ENCODE measurements around the gene TMPRSS3.

Gene TMPRSS3

DNA sequence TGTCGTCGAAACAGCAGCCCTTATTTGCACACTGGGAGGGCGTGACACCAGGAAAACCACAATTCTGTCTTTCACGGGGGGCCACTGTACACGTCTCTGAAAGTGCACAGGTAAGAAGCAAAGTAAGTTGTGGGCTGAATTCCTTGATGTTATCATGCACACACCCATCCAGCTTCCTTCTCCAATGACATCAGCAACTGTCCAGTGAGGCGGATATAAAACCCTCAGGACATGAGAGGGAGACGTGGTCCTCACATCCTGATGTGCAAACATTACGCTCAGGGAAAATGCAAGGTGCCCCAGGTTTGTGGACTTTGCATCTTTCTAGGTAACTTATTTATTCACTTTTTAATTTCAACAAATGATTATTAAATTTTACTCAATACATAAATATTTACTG lies 32.5 kb downstream of the TMPRSS3 start:
- no peak overlapping the region for H3K4me3 ChIP-seq (ENCODE audit: low read depth, low read length)
- DNase-seq (ENCODE audit: low read depth) = no peak
- TF ChIP-seq, protein P1, sequence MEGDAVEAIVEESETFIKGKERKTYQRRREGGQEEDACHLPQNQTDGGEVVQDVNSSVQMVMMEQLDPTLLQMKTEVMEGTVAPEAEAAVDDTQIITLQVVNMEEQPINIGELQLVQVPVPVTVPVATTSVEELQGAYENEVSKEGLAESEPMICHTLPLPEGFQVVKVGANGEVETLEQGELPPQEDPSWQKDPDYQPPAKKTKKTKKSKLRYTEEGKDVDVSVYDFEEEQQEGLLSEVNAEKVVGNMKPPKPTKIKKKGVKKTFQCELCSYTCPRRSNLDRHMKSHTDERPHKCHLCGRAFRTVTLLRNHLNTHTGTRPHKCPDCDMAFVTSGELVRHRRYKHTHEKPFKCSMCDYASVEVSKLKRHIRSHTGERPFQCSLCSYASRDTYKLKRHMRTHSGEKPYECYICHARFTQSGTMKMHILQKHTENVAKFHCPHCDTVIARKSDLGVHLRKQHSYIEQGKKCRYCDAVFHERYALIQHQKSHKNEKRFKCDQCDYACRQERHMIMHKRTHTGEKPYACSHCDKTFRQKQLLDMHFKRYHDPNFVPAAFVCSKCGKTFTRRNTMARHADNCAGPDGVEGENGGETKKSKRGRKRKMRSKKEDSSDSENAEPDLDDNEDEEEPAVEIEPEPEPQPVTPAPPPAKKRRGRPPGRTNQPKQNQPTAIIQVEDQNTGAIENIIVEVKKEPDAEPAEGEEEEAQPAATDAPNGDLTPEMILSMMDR (IDR thresholded peaks at IDR 0.05; ENCODE audit: insufficient read depth, low read depth, low read length, missing control alignments) = no peak

DNA sequence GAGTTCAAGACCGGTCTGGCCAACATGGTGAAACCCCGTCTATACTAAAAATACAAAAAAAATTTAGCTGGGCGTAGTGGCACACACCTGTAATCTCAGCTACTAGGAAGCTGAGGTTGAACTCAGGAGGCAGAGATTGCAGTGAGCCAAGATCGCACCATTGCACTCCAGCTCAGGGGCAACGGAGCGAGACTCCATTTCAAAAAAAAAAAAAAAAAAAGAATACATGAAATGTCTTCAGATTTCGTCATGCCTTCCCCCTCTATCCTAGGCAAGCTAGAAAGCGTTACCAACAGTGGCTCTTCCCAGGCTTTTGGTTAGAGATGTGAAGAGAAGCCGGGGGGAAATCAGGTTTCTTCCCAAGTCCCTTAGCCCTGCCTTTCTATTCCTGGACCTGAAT lies 33.2 kb downstream of the TMPRSS3 start:
- no peak overlapping the region for H3K4me3 ChIP-seq (ENCODE audit: low read depth, low read length)
- TF ChIP-seq, protein P1 (IDR thresholded peaks at IDR 0.05; ENCODE audit: insufficient read depth, low read depth, low read length, missing control alignments) = no peak
- peak; percentile 41 for DNase-seq (ENCODE audit: low read depth)

GRCh38 chr21:42362198-42362597 lies 33.7 kb downstream of the TMPRSS3 start:
- H3K4me3 ChIP-seq (ENCODE audit: low read depth, low read length) = no peak overlapping the region
- no peak for DNase-seq (ENCODE audit: low read depth)

DNA sequence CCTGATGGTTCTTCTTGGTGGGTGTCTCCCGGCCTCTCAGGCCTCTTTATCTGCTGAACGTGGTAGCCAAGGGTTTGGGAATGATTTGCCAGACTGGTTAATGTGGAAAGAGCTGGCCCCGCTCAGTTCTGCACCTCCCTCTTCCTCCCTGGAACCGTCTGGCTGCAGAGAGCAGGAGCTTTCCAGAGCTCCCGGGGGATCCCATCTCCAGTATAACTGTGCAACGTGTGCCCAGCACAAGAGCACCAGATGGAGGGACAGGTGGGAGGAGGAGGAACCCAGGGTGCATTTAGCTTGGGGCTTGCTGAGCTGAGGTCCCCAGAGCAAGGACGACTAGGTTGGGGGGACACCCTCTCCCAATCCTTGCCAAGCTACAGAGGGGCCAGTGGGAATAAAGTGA lies 34.6 kb downstream of the TMPRSS3 start:
- TF ChIP-seq, protein P1 (IDR thresholded peaks at IDR 0.05; ENCODE audit: insufficient read depth, low read depth, low read length, missing control alignments) = no peak
- no peak overlapping the region for H3K4me3 ChIP-seq (ENCODE audit: low read depth, low read length)
- DNase-seq (ENCODE audit: low read depth) = no peak

More at GRCh38 chr21:42362198-42362597, 33.7 kb downstream of the TMPRSS3 start:
- TF ChIP-seq, protein P1 (IDR thresholded peaks at IDR 0.05; ENCODE audit: insufficient read depth, low read depth, low read length, missing control alignments) = no peak

DNA sequence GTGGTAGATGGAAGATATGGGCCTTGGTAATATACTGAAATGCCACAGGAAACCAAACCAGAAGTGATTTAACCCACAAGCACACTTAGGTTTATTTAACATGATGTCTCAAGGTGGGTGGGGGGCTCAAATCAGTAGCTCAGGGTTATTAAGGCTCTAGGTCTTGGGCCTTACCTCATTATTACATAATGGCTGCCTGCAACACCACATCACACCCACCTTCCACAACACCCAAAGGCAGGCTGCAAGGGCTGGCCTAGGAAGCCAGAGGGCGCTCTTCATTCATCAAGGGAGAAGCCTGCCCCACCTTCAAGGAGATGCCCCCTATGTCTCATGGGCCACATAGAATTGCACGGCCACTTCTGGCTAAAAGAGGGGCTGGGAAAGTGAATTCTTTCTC lies 35.5 kb downstream of the TMPRSS3 start:
- H3K4me3 ChIP-seq (ENCODE audit: low read depth, low read length) = no peak overlapping the region
- TF ChIP-seq, protein P1 (IDR thresholded peaks at IDR 0.05; ENCODE audit: insufficient read depth, low read depth, low read length, missing control alignments) = no peak
- peak; percentile 19 for DNase-seq (ENCODE audit: low read depth)

DNA sequence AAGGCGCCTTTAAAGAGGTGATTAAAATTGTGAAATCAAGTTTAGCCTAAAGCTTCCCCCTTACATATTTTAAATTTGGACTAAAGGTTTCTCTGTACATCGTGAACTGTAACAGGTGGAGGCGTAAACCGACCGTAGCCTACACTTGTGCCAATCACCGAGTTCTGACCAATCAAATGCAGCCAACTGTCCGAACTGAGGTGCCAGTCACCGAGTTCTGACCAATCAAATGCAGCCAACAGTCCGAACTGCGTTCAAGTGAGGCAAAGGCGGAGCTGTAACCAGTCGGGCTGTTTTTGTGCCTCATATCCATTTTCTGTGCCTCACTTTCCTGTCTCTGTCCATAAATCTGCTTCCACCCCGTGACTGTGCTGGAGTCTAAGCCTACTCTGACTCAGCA lies 36.9 kb downstream of the TMPRSS3 start:
- H3K4me3 ChIP-seq (ENCODE audit: low read depth, low read length) = no peak overlapping the region
- no peak for DNase-seq (ENCODE audit: low read depth)
- TF ChIP-seq, protein P1 (IDR thresholded peaks at IDR 0.05; ENCODE audit: insufficient read depth, low read depth, low read length, missing control alignments) = no peak

GRCh38 chr21:42358261-42358660 lies 37.6 kb downstream of the TMPRSS3 start:
- TF ChIP-seq, protein P1 (IDR thresholded peaks at IDR 0.05; ENCODE audit: insufficient read depth, low read depth, low read length, missing control alignments) = no peak
- no peak overlapping the region for H3K4me3 ChIP-seq (ENCODE audit: low read depth, low read length)
- DNase-seq (ENCODE audit: low read depth) = no peak
